HG02763 (cell line): Measurements from ENCODE around the gene LRRC36.

Experiments
- ATAC-seq: cut with Tn5 transposase; IDR thresholded peaks from one replicate; pipeline ENCODE4 v1.9.1; 2021; ENCODE audit warnings: mild to moderate bottlenecking, moderate library complexity; ENCODE audit not compliant: unreplicated experiment

The LRRC36 gene

DNA sequence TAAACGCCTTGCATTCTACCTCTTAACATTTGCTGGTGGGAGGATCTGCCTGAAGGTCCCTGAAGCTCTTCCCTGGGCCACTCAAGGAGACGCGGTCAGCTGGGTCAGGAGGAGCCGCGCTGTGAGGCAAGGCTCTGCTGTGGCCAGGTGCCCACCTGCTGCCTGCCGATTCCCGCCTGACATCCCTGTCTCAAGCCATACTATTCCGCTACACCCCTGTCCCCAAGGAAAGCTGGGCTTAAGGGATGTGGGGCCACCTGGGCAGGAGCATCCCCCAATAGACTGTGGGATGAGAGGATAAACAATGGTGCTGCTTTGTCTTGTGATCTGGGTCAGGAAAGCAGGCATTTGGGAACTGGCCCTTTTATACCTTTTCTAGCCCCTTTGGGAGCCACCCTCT lies 61.6 kb downstream of the LRRC36 start:
- ATAC-seq, result no peak

- ATAC-seq, result no peak
These were observed 62.0 kb downstream of the LRRC36 start for GRCh38 chr16:67388591-67388990.

- no peak for ATAC-seq
These were observed 63.5 kb downstream of the LRRC36 start for GRCh38 chr16:67389911-67390815.

DNA sequence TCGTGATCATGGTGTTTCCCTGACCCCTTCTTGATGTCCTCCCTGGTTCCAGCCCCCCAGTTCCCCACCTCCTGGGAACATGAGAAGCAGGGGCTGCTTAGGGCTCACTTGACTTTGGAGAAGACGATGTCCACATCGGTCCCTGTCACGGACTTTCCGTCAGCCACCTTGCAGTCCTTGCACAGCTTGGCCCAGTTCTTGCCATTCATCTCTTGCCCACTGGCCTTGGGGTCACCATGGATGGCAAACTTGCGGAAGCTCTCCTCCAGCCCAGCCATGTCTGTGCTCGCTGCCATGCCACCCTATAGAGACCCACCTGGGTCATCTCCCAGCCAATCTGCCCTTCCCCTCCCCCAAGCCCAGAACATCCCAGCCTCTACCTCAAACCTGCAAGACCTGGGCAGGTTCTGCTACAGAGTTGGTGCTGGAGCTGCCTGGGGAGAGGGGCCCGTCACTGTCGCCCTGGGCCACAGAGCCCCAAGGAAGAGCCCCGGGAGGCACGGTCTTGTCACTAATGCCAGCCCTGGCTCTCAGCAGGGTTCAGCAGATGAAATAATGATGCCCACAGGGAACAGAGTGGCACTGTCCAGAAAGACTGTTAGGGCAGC lies 64.3 kb downstream of the LRRC36 start:
- no peak for ATAC-seq

DNA sequence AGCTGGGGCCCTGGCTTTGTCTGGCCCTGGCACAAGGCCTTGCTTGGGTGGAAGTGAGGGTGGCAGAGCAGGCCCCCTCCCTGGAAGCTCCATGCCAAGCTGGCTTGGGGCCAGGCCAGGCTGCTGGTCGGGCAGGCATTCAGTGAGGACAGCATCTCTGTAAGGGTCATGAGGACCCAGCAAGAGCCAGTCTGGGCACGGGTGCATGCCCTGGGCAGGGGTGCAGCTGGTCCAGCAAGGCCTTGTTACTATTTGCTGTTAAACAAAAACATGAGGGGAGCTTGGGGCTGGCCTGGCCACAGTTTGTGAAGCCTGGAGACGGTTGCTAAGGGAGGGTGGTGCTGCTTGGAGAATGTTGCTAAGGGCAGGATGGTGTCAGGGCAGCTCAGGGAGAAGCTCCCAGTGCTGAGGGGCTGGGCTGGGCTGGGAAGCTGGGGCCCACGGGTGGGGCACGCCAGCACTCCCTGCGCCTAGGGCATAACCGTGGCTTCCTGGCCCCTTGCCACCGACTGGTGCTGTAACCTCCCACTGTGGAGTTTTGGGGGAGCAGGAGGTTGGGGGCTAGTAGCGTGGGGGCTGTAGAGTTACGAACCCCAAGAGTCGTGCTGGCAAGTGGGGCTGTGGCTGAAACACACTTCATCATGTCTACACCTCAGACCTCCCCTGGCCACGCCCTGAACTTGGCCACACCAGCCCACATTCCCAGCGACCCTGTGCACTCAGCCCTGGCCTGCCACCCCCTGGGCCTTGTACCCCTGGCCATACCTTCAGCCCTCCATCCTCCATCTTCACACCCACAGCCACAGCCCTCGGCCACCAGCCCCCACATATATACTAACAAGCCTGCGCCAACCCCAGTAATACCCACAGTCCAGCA lies 65.0 kb downstream of the LRRC36 start:
- no peak for ATAC-seq

- no peak for ATAC-seq
These were observed 65.9 kb downstream of the LRRC36 start for GRCh38 chr16:67392301-67393059.

GRCh38 chr16:67393111-67393787 lies 66.6 kb downstream of the LRRC36 start, which contains the start of gene TPPP3:
Gene TPPP3, minus strand, starts transcription at chr16:67393498. Its CDS starts 2,387 bp downstream, at chr16:67391111.
- no peak for ATAC-seq

GRCh38 chr16:67393788-67394154 lies 67.2 kb downstream of the LRRC36 start:
- no peak for ATAC-seq

GRCh38 chr16:67394155-67395104 lies 67.8 kb downstream of the LRRC36 start:
- no peak for ATAC-seq

- ATAC-seq, result no peak
These were observed 68.5 kb downstream of the LRRC36 start for GRCh38 chr16:67395105-67395457.

- ATAC-seq, result no peak
These were observed 69.0 kb downstream of the LRRC36 start for GRCh38 chr16:67395458-67396158.

GRCh38 chr16:67396159-67397035 lies 69.8 kb downstream of the LRRC36 start:
- ATAC-seq, result no peak

DNA sequence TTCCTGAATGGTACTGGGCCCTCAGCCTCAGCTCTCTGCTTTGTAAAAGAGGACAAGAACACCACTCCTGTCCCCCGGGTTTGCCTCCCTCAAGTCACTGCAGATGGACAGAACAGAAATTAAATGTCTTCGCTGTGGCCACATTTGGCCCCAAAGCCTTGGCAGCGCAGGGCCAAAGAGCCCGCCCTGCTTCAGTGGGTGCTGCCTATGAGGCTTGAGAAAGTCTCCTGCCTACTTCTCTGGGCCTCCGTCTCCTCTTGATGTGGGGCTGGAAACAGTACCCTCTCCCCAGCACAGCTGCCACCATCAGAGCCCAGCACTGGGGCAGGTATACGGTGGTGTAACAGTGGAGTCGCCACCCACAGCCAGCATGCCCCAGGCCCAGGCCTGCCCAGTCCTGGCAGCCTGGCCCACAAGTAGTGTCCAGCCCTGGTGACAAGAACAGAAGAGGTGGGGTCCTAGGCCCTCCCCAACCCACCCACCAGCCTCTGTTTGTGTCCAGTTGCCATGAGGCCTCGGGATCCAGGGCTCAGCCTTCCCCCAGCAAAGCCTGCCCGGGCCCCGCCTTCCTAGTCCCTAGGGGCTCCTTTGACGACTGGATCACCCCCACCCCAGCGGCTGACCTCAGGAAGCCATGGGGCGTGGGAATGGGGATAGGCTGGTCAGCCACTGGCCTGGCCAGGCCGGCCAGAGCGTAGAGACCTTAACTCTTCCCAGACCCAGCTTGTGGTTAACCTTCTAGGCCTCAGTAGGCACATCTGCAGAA lies 70.6 kb downstream of the LRRC36 start:
- ATAC-seq, result no peak

DNA sequence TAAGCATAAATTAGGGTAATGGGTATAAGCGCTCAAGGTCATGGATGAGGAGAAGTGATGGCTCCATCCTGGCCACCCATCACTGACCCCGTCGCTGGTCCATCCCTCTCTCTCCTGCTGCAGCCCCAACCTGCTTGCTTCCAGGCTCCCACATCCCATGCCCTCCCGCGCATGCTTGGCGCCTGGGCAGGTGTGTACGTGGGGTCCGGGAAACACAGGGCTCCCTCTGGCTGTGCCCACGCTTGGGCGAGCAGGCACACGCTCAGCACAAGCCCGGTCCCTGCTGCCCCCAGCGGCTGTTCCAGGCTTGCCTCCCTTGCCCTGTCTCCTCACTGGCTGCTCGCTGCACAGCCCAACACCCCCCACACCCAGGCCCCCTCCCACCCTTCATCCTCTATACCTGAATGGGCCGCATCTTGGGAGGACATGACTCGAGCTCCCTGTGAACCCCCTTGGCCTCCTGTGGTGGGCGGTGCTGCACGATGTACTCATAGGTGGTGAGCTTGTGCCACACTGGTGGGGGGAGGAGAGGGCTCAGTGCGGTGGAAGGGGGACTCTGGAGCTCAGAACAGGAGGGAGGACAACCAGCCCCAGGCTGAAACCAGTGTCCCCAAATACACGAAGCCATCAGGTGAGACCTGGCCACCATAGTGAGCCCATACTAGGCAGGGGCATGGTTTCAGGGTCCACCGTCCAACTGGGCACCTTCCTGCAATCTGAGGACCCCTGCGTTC lies 71.4 kb downstream of the LRRC36 start:
- ATAC-seq, result no peak

DNA sequence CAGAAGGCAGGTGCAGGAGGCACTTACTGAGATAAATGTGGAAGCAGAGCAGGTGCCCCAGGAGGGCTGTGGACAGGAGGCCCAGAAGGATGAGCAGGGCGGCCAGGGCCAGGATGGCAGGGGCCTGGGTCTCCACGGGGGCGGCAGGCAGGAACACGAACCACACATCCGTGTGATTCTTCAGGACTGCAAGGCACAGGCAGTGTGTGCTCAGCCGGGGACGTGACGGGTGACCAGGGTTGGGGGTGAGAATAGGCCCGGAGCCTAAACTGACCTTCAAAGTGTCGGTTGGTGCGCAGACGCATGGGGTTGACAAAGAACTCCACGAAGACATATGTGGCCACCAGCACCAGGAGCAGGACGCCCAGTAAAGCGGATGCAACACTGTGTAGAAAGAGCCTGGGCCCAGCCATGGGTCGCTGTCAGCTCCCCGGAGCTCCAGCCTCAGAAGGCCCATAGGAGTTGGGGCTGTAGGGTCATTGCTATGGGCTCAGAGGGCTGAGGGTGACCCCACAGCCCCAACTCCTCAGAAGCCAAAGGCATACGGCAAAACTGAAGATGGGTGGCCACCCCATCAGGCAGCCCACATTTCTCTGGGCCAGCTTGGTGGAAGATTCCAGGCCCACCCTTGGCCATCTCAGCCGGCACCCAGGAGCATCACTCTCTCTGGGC lies 72.1 kb downstream of the LRRC36 start:
- ATAC-seq, result no peak
